22Rv1 (cell line): ENCODE results near the gene MAPK13.

Experiments
- ZFX ChIP-seq: fragments of 450-650 bp; IDR thresholded peaks from 2 replicates; pipeline ENCODE4 v1.6.1; 2017; ENCODE audit warnings: antibody characterized with exemption, borderline replicate concordance
- TF ChIP-seq, protein P1 (sequence below): fragments of 450-650 bp; IDR thresholded peaks from 2 replicates; pipeline ENCODE4 v1.5.1; 2017; ENCODE audit warnings: mild to moderate bottlenecking

DNA sequence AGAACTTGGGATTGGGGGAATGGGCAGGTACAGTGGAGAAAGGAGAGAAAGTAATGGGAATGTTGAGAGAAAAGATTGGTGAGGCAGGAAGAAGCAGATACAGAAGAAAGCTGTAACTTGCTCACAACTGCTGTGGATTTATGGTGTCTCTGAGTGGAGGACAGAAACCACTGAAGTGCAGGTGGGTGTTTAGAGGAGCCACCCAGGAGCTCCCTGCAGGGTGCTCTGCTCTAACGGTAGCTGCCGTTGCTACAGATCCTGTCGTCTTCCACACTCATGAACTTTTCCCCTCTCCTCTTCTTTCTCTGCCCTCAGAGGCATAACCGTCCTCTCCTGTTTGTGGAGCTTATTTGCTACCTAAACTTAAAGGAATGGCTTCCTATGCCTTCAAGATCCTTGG is 27.5 kb upstream of the MAPK13 start:
- TF ChIP-seq, protein P1, sequence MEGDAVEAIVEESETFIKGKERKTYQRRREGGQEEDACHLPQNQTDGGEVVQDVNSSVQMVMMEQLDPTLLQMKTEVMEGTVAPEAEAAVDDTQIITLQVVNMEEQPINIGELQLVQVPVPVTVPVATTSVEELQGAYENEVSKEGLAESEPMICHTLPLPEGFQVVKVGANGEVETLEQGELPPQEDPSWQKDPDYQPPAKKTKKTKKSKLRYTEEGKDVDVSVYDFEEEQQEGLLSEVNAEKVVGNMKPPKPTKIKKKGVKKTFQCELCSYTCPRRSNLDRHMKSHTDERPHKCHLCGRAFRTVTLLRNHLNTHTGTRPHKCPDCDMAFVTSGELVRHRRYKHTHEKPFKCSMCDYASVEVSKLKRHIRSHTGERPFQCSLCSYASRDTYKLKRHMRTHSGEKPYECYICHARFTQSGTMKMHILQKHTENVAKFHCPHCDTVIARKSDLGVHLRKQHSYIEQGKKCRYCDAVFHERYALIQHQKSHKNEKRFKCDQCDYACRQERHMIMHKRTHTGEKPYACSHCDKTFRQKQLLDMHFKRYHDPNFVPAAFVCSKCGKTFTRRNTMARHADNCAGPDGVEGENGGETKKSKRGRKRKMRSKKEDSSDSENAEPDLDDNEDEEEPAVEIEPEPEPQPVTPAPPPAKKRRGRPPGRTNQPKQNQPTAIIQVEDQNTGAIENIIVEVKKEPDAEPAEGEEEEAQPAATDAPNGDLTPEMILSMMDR: no peak
- TF ChIP-seq ZFX: no peak
